Adrenal gland (tissue), 12 donors: ENCODE data around the gene TRPV5. TPM values are rescaled to one million over a fixed set of nuclear protein-coding genes. Genes with fewer than 3 reads are reported as not detected.

Experiments used
- DNase-seq, 7 donors: peaks; one replicate each; pipeline ENCODE4 v3.0.0-alpha.2; 2019 to 2020
- H3K27ac ChIP-seq, 5 donors: fragments of 200-600 bp; sonication (generic) in 4 of 5; 1 replicate in 3 of 5; 2 replicates in 2 of 5; pipeline versions ENCODE4 v1.5.1 to v1.8.0; 2016 to 2020; ENCODE audit warnings: mild to moderate bottlenecking in 1 of 5
- H3K27me3 ChIP-seq: fragments of 200-600 bp; 2 replicates; pipeline ENCODE4 v1.8.0; 2021
- H3K36me3 ChIP-seq, 2 donors: fragments of 200-600 bp; replicated peaks in 1 of 2; 1 replicate in 1 of 2; 2 replicates in 1 of 2; pipeline versions ENCODE4 v1.5.1 to v1.8.0; 2018 to 2022
- H3K4me1 ChIP-seq, 2 donors: fragments of 200-600 bp; replicated peaks in 1 of 2; 1 replicate in 1 of 2; 2 replicates in 1 of 2; pipeline versions ENCODE4 v1.5.1 to v1.8.0; 2018 to 2021
- H3K4me3 ChIP-seq, 4 donors: fragments of 200-600 bp; sonication (generic) in 3 of 4; one replicate each; pipeline ENCODE4 v1.5.1; 2016 to 2018
- H3K9me3 ChIP-seq, 3 donors: fragments of 200-600 bp; sonication (generic) in 1 of 3; replicated peaks in 1 of 3; 1 replicate in 2 of 3; 2 replicates in 1 of 3; pipeline versions ENCODE4 v1.5.1 to v1.8.0; 2016 to 2021
- POLR2A ChIP-seq, 2 donors: fragments of 450-650 bp; IDR thresholded peaks; one replicate each; pipeline ENCODE4 v1.6.1; 2017; ENCODE audit warnings: antibody characterized with exemption in 2 of 2, mild to moderate bottlenecking in 2 of 2, moderate library complexity in 1 of 2
- WGBS, 4 donors: extraction: QIAGEN DNeasy Blood & Tissue Kit in 2 of 4; methylation state at CpG; one replicate each; pipeline versions ENCODE4 v1.1.5 to v1.1.7; 2013 to 2017; 5-methylcytosine and 5-hydroxymethylcytosine counted together
- intact Hi-C, 2 donors: fragments of 100-400 bp; cut with DNase I; formaldehyde crosslinking; loops; one replicate each; pipeline versions ENCODE4 v1.14.1 to v1.15.0; 2022 to 2023
- polyA plus RNA-seq, 3 donors: library from polyadenylated mRNA; stranded (reverse); fragments of 200-250 nt in 2 of 3; fragments of 350-450 nt in 1 of 3; fragmentation: Illumina TruSeq in 1 of 3; extraction: RNeasy Lipid Tissue Mini Kit (QIAGEN cat#74804) in 1 of 3; gene quantifications; one replicate each; pipeline ENCODE4 v1.2.3, GENCODE V29; 2013 to 2014
- total RNA-seq, 9 donors: library from RNA; depleted of rRNA in 4 of 9; stranded (reverse); fragments of >200 nt in 4 of 9; fragments of 120-200 nt in 1 of 9; fragmentation: NEBNext Ultra II Directional in 1 of 9; extraction: Animal tissue kit (Norgen Biotek cat#: 25700) in 1 of 9; gene quantifications; one replicate each; pipeline versions ENCODE4 v1.1.0 to v1.2.4, GENCODE V29; 2013 to 2023
- TF ChIP-seq, protein P1 (sequence below), 6 experiments: fragments of 450-650 bp in 4 of 6; fragments of 200-600 bp in 2 of 6; sonication (generic) in 1 of 6; IDR thresholded peaks; 1 replicate in 5 of 6; 2 replicates in 1 of 6; pipeline versions ENCODE4 v1.5.1 to v1.8.0; 2016 to 2021; ENCODE audit warnings: antibody characterized with exemption in 6 of 6, mild to moderate bottlenecking in 2 of 6, moderate library complexity in 1 of 6
- donor health status: healthy with polysubstance abuse.
- donor health status: Bipolar disorder and iron deficiency.
- donor health status: DM: yes; HTN: yes; CAD: no.
- donor health status: DM: no; HTN: no; CAD: no.
- donor health status: DM: no; HTN: no; CAD: no.
- donor health status: DM: yes; HTN: yes; CAD: no.

The TRPV5 gene
- total and polyA plus RNA-seq, 12 donors, result not detected

DNA sequence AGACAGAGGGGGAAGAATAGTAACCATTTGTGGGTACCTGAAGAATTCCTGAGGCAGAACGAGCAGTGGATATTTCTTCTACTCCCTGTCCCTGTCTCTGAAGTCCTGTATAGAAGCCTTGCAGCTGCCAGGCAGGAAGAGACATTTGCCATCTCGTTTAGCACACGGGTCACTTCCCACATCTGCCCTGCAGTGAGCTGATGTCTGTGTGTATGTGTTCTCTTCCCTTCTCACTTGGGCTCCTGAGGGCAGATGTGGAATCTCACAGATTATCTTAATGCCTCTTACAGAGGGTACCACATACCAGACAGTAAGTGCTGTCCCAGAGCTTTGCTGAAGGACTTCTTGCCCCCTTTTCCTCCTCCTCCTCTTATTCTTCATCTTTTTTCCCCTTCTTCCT is 33.9 kb downstream of the TRPV5 start:
- no peaks in the 10 kb centered on the region for H3K9me3 ChIP-seq
- intact Hi-C loops, result no loop called here
- H3K36me3 ChIP-seq, result no peaks in the 10 kb centered on the region
- TF ChIP-seq, protein P1, sequence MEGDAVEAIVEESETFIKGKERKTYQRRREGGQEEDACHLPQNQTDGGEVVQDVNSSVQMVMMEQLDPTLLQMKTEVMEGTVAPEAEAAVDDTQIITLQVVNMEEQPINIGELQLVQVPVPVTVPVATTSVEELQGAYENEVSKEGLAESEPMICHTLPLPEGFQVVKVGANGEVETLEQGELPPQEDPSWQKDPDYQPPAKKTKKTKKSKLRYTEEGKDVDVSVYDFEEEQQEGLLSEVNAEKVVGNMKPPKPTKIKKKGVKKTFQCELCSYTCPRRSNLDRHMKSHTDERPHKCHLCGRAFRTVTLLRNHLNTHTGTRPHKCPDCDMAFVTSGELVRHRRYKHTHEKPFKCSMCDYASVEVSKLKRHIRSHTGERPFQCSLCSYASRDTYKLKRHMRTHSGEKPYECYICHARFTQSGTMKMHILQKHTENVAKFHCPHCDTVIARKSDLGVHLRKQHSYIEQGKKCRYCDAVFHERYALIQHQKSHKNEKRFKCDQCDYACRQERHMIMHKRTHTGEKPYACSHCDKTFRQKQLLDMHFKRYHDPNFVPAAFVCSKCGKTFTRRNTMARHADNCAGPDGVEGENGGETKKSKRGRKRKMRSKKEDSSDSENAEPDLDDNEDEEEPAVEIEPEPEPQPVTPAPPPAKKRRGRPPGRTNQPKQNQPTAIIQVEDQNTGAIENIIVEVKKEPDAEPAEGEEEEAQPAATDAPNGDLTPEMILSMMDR (IDR thresholded peaks at IDR 0.05), result no peak
- no peak for TF ChIP-seq POLR2A (IDR thresholded peaks at IDR 0.05)
- DNase-seq, result no peak
- H3K4me1 ChIP-seq, result no peaks in the 10 kb centered on the region
- no peaks in the 10 kb centered on the region for H3K27me3 ChIP-seq
- no peak overlapping the region for H3K4me3 ChIP-seq
- H3K27ac ChIP-seq, result no peak overlapping the region
- 20 to 37% (median 28%) methylated on average over 3 of the region's 3 CpGs for WGBS, 4 donors

DNA sequence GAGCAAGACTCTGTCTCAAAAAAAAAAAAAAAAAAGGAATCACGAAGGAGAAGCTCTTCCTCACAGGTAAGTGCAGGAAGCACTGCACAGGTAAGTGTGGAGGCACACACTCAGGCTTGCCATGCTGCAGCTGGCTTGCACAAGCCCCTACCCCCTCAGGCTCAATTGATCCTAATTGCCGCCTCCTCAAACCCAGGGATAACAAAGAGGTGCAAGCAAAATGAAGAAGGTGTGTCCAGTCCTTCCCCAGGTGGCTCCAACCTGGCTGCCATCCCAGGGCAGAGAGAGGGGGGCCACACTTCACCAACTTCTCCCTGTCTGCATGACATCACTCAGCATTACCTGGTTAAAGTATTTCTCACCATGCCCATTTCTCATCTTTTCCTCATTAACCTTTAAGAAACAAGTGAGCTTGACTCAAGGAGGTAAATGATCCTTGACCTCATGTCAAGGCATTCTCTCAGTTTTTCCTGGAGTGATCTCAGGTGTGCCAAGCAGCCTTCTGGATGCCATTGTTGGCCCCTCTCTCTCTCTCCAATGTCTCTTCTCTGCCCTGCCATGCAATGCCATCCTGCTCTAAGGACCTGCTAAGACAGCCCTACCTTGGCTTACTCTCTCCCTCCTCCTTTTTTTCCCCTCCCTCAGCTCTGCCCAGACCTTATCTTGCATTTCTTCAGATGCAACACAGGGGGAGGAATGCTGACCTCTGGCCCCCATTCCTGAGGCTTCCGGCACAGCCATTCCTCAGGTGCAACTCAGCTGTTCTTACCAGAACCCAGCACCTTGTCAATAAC is 35.0 kb downstream of the TRPV5 start:
- WGBS, 4 donors, result 53 to 71% (median 64%) methylated on average over 3 of the region's 3 CpGs
- TF ChIP-seq, protein P1 (IDR thresholded peaks at IDR 0.05), result no peak
- no peak for TF ChIP-seq POLR2A (IDR thresholded peaks at IDR 0.05)
- Histone ChIP-seq H3K36me3 (no peaks in the 10 kb centered on the region), H3K4me1 (no peaks in the 10 kb centered on the region), H3K27me3 (no peaks in the 10 kb centered on the region), H3K27ac (no peak overlapping the region), H3K9me3 (no peaks in the 10 kb centered on the region), H3K4me3 (no peak overlapping the region)
- peak in 1 of 7 donors; percentile 10 for DNase-seq
- intact Hi-C loops, result no loop called here

DNA sequence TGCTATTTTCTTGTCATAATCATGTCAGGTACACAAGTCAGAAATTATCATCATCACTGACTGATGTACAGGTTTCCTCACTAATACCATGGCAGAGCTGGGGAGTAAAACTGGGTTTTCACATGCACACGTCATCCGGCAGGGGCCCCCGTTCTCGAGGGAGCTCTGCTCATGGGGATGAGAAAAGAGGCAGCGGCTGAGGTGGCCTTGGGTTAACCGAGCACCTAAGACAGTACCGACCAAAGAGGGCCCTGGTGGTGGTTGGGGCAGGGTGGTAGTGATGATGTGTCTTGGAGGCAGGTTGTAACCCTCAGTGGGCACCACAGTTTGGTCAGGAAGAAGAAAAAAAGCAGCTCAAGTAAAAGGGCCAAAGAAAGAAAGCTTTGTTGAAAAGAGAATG is 35.9 kb downstream of the TRPV5 start:
- H3K4me3 ChIP-seq, result no peak overlapping the region
- no peaks in the 10 kb centered on the region for H3K27me3 ChIP-seq
- peak in 2 of 7 donors; percentile 7 to 35 for DNase-seq
- no peaks in the 10 kb centered on the region for H3K9me3 ChIP-seq
- no peaks in the 10 kb centered on the region for H3K4me1 ChIP-seq
- intact Hi-C loops, result no loop called here
- H3K27ac ChIP-seq, result no peak overlapping the region
- TF ChIP-seq, protein P1 (IDR thresholded peaks at IDR 0.05), result no peak
- no peak for TF ChIP-seq POLR2A (IDR thresholded peaks at IDR 0.05)
- WGBS, 4 donors, result 77 to 81% (median 80%) methylated on average over 7 of the region's 7 CpGs
- H3K36me3 ChIP-seq, result no peaks in the 10 kb centered on the region

DNA sequence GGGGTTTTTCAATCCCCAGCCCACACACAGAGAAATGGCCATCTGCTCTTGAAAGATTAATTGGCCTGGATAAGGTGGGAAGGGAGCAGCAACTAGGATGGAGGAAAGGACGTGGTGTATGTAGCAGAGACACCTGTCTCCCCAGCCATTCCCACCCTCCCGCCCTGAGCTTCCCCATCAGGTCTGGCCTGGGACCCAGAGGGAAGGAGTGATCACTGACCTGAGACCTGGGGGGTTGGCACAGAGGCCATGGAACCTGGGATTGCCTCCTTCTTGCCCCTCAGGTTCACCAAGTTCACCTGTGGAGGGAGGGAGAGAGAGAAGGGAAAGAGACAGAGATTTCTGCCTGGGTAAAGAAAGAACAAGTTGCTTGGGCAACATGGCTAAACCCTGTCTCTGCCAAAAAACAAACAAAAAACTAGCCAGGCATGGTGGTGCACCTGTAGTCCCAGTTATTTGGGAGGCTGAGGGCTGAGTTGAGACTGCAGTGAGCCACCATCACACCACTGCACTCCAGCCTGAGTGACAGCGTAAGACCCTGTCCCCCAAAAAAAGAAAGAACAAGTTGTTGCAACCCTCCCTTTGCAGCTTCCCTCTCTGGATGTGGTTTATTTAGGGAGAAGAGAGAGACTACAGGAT is 36.7 kb downstream of the TRPV5 start:
- H3K4me3 ChIP-seq, result no peak overlapping the region
- H3K27ac ChIP-seq, result no peak overlapping the region
- 75 to 83% (median 78%) methylated on average over 3 of the region's 3 CpGs for WGBS, 4 donors
- H3K9me3 ChIP-seq, result no peaks in the 10 kb centered on the region
- H3K27me3 ChIP-seq, result no peaks in the 10 kb centered on the region
- H3K4me1 ChIP-seq, result no peaks in the 10 kb centered on the region
- no peak for TF ChIP-seq POLR2A (IDR thresholded peaks at IDR 0.05)
- TF ChIP-seq, protein P1 (IDR thresholded peaks at IDR 0.05), result no peak
- H3K36me3 ChIP-seq, result no peaks in the 10 kb centered on the region
- intact Hi-C loops, result no loop called here
- DNase-seq, result peak in 1 of 7 donors; percentile 2
